HCT116 (cell line): ENCODE measurements around the gene DAND5. TPM values are rescaled to one million over a fixed set of nuclear protein-coding genes. Genes with fewer than 3 reads are reported as not detected.

Experiments
- ATAC-seq: fragments of 200-7000 bp; cut with Tn5 transposase; 2 replicates; pipeline ENCODE4 v1.9.1; 2020; ENCODE audit warnings: mild to moderate bottlenecking, moderate library complexity
- BruUV-seq: library from RNA; stranded (reverse); fragments of 400-500 nt; replicated peaks from 2 replicates; lab custom pipeline; 2021; lab: Mats Ljungman, UMichigan
- CTCF ChIA-PET: fragments of 300-600 bp; sonication (Branson Sonifier 250); formaldehyde crosslinking; loops from one replicate; lab custom pipeline; 2021; ENCODE audit warnings: antibody characterized with exemption; lab: Charles Lee
- POLR2A ChIA-PET: fragments of 300-600, 350-600 bp; sonication (Branson Sonifier 250); formaldehyde crosslinking; loops from one replicate; lab custom pipeline; 2021; ENCODE audit warnings: antibody characterized with exemption; lab: Charles Lee
- RAD21 ChIA-PET, 2 experiments: fragments of 300-600 bp; sonication (Branson Sonifier 250); formaldehyde crosslinking; loops; one replicate each; lab custom pipeline; 2023; ENCODE audit warnings: low total read pairs in 2 of 2; ENCODE audit not compliant: uncharacterized antibody in 2 of 2, unreplicated experiment in 2 of 2, low non-redundant PET in 1 of 2; lab: Charles Lee
- DNase-seq: peaks from one replicate; pipeline ENCODE4 v3.0.0-alpha.2; 2010; ENCODE audit warnings: low read depth, low spot score
- H2AFZ ChIP-seq: fragments of 200-600 bp; shearing (Covaris generic), sonication (generic); 2 replicates; pipeline ENCODE4 v1.6.1; 2017; ENCODE audit warnings: low read depth, mixed run types, mixed read lengths, antibody characterized with exemption, low read length; ENCODE audit not compliant: poor library complexity, severe bottlenecking
- H3K27ac ChIP-seq: 2 replicates; pipeline ENCODE4 v1.5.1; 2012; ENCODE audit warnings: low read depth, low read length
- H3K27me3 ChIP-seq: fragments of 200-600 bp; sonication (generic); 2 replicates; pipeline ENCODE4 v1.6.1; 2016; ENCODE audit warnings: mixed run types, low read length, mixed read lengths; ENCODE audit not compliant: insufficient read depth
- H3K36me3 ChIP-seq, 2 experiments: fragments of 200-500 bp in 1 of 2; fragments of 200-600 bp in 1 of 2; sonication (Bioruptor generic) in 1 of 2; sonication (generic) in 1 of 2; 2 replicates each; pipeline versions ENCODE4 v1.5.1 to v1.6.1; 2014 to 2016; ENCODE audit warnings: low read length in 2 of 2, inconsistent platforms in 1 of 2, mixed read lengths in 1 of 2, mixed run types in 1 of 2; ENCODE audit not compliant: insufficient read depth in 2 of 2, control insufficient read depth in 1 of 2
- H3K4me1 ChIP-seq, 2 experiments: fragments of 200-600 bp in 1 of 2; sonication (generic) in 1 of 2; 2 replicates each; pipeline versions ENCODE4 v1.5.1 to v1.6.1; 2012 to 2017; ENCODE audit warnings: low read length in 2 of 2, inconsistent platforms in 1 of 2, mild to moderate bottlenecking in 1 of 2, mixed read lengths in 1 of 2, mixed run types in 1 of 2, moderate library complexity in 1 of 2; ENCODE audit not compliant: insufficient read depth in 2 of 2, control insufficient read depth in 1 of 2
- H3K4me2 ChIP-seq: fragments of 200-600 bp; sonication (generic); 2 replicates; pipeline ENCODE4 v1.6.1; 2017; ENCODE audit warnings: mixed run types, low read length, mixed read lengths
- H3K4me3 ChIP-seq, 2 experiments: fragments of 200-600 bp in 1 of 2; sonication (generic) in 1 of 2; replicated peaks in 1 of 2; 2 replicates each; pipeline ENCODE4 v1.5.1; 2011 to 2016; ENCODE audit warnings: low read length in 2 of 2, control low read depth in 1 of 2, low read depth in 1 of 2, mild to moderate bottlenecking in 1 of 2, mixed read lengths in 1 of 2, mixed run types in 1 of 2
- H3K79me2 ChIP-seq: fragments of 200-600 bp; sonication (generic); 2 replicates; pipeline ENCODE4 v1.6.1; 2017; ENCODE audit warnings: mild to moderate bottlenecking, mixed run types, low read length, moderate library complexity, mixed read lengths; ENCODE audit not compliant: insufficient read depth
- H3K9ac ChIP-seq: fragments of 200-600 bp; sonication (generic); 2 replicates; pipeline ENCODE4 v1.6.1; 2016; ENCODE audit warnings: low read length, mixed read lengths
- H3K9me2 ChIP-seq: fragments of 200-600 bp; sonication (generic), shearing (Covaris generic); 2 replicates; pipeline ENCODE4 v1.6.1; 2017; ENCODE audit warnings: mixed run types, mild to moderate bottlenecking, moderate library complexity; ENCODE audit not compliant: insufficient read depth
- H3K9me3 ChIP-seq, 2 experiments: fragments of 200-500 bp in 1 of 2; fragments of 200-600 bp in 1 of 2; sonication (Bioruptor generic) in 1 of 2; sonication (generic) in 1 of 2; 2 replicates each; pipeline ENCODE4 v1.6.1; 2014 to 2017; ENCODE audit warnings: low read length in 2 of 2, mixed read lengths in 2 of 2, inconsistent platforms in 1 of 2, low read depth in 1 of 2, mild to moderate bottlenecking in 1 of 2, mixed run types in 1 of 2, moderate library complexity in 1 of 2; ENCODE audit not compliant: control insufficient read depth in 1 of 2, insufficient read depth in 1 of 2
- H4K20me1 ChIP-seq: fragments of 200-600 bp; sonication (generic), shearing (Covaris generic); 2 replicates; pipeline ENCODE4 v1.6.1; 2017; ENCODE audit warnings: mixed run types, mild to moderate bottlenecking, moderate library complexity; ENCODE audit not compliant: insufficient read depth
- EGR1 ChIP-seq: IDR thresholded peaks from 2 replicates; pipeline ENCODE4 v1.6.1; 2012; ENCODE audit warnings: low read depth
- EZH2 ChIP-seq: fragments of 200-600 bp; sonication (generic); IDR thresholded peaks from 2 replicates; pipeline ENCODE4 v1.6.1; 2017; ENCODE audit warnings: antibody characterized with exemption, mixed run types
- POLR2AphosphoS5 ChIP-seq: IDR thresholded peaks from 2 replicates; pipeline ENCODE4 v1.6.1; 2011; ENCODE audit warnings: mild to moderate bottlenecking, low read depth, low read length, moderate library complexity
- RAD21 ChIP-seq: IDR thresholded peaks from 2 replicates; pipeline ENCODE4 v1.6.1; 2012; ENCODE audit warnings: low read depth, mild to moderate bottlenecking
- TCF7L2 ChIP-seq: IDR thresholded peaks from 2 replicates; pipeline ENCODE4 v1.7.0; 2011; ENCODE audit warnings: borderline replicate concordance, inconsistent platforms; ENCODE audit not compliant: insufficient read depth, insufficient read length; ENCODE audit errors: extremely low read depth
- YY1 ChIP-seq: IDR thresholded peaks from 2 replicates; pipeline ENCODE4 v1.6.1; 2011; ENCODE audit warnings: low read length, low read depth, moderate library complexity, mild to moderate bottlenecking; ENCODE audit not compliant: insufficient replicate concordance; ENCODE audit errors: extremely low read depth
- ZFX ChIP-seq: fragments of 450-650 bp; IDR thresholded peaks from 2 replicates; pipeline ENCODE4 v1.6.1; 2017
- intact Hi-C: fragments of 100-400 bp; cut with micrococcal nuclease; formaldehyde crosslinking; loops from 2 replicates; pipeline ENCODE4 v1.10.0; 2022
- total RNA-seq: library from RNA; stranded (reverse); gene quantifications from one replicate; pipeline ENCODE4 v1.2.1, GENCODE V29; 2021; ENCODE audit not compliant: unreplicated experiment
- TF ChIP-seq, protein P1 (sequence below): IDR thresholded peaks from 2 replicates; pipeline ENCODE4 v1.6.1; 2012; ENCODE audit warnings: low read depth
- TF ChIP-seq, protein P2 (sequence below): IDR thresholded peaks from 2 replicates; pipeline ENCODE4 v1.6.1; 2012
- TF ChIP-seq, protein P3 (sequence below): IDR thresholded peaks from 2 replicates; pipeline ENCODE4 v1.6.1; 2011; ENCODE audit warnings: mild to moderate bottlenecking, low read length, moderate library complexity; ENCODE audit not compliant: insufficient replicate concordance; ENCODE audit errors: extremely low read depth

The DAND5 gene
- total RNA-seq, 1 experiment from 2014 or later: 0.25 TPM

DNA sequence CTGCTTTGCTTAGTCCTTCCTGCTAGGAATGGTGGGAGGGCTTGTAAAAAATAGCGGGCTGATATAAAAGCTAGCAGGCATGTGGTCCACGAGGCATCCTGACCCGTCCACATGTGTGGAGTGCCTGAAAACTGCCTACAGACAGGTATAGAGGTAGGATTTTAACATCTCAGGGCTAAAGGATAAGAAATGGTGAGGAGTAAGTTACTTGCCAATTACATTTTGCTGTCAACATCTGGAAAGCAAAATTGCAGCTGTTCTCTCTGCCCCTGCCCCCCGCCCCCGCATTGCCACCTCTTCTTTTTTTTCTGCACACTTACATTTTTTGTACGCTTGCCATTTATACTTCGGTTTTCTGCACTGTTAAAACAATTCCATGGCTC is 46.9 kb downstream of the DAND5 start (continued):
- TF ChIP-seq, protein P1, sequence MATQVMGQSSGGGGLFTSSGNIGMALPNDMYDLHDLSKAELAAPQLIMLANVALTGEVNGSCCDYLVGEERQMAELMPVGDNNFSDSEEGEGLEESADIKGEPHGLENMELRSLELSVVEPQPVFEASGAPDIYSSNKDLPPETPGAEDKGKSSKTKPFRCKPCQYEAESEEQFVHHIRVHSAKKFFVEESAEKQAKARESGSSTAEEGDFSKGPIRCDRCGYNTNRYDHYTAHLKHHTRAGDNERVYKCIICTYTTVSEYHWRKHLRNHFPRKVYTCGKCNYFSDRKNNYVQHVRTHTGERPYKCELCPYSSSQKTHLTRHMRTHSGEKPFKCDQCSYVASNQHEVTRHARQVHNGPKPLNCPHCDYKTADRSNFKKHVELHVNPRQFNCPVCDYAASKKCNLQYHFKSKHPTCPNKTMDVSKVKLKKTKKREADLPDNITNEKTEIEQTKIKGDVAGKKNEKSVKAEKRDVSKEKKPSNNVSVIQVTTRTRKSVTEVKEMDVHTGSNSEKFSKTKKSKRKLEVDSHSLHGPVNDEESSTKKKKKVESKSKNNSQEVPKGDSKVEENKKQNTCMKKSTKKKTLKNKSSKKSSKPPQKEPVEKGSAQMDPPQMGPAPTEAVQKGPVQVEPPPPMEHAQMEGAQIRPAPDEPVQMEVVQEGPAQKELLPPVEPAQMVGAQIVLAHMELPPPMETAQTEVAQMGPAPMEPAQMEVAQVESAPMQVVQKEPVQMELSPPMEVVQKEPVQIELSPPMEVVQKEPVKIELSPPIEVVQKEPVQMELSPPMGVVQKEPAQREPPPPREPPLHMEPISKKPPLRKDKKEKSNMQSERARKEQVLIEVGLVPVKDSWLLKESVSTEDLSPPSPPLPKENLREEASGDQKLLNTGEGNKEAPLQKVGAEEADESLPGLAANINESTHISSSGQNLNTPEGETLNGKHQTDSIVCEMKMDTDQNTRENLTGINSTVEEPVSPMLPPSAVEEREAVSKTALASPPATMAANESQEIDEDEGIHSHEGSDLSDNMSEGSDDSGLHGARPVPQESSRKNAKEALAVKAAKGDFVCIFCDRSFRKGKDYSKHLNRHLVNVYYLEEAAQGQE: no peak
- TF ChIP-seq, all 23 proteins: peak for 0

DNA sequence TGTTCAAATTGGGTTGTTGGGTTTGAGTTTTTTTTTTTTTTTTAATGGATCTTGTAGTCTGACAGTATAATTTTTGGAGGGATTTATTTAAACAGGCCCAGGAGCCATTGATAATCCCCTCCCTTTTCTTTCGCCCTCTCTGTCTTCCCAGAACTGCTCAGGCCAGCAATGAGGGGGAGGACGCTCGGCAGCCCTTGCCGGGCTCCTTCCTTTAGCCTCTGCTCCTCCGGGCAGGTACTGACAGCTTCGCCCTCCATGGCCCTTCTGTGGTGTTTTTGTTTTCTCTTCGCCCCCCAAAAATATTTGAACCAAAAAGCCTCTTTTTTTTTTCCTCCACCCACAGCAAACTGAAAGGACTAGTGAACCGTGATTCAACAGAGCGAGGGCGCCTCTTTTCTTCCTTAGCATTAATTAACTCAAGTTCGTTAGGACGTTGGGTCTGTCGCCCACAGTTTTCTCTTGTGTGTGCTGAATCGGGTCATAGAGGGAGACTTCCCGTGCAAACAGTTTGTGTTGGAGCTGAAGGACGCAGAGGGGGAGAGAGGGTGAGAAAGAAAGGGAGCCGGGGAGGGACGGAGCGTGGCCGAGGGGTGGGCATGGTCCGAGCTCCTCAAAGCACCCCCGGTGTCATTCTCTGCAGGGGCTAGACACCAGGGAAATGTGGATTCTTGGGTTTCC is 47.4 kb downstream of the DAND5 start:
- Histone ChIP-seq H3K4me3 (no peak overlapping the region), H3K9me3 (no peaks in the 10 kb centered on the region), H3K9me2 (no peaks in the 10 kb centered on the region), H3K27ac (no peak overlapping the region), H3K4me1 (peaks cover 16 to 23% of the 10 kb centered on the region in 2 experiments), H3K9ac (no peak overlapping the region), H3K4me2 (no peak overlapping the region), H2AFZ (no peak overlapping the region), H3K36me3 (no peaks in the 10 kb centered on the region), H3K79me2 (no peaks in the 10 kb centered on the region), H4K20me1 (no peaks in the 10 kb centered on the region; the same call in 1 of the 2 replicates), H3K27me3 (no peaks in the 10 kb centered on the region)
- CTCF ChIA-PET: interaction anchor here (2.3 kb wide), 1 partner anchor 17 kb away, joined by 10 read pairs; no protein-coding TSS in a partner anchor
- POLR2A ChIA-PET: no interaction called here
- no TSS peak for BruUV-seq
- TF ChIP-seq TCF7L2 (no peak), EGR1 (no peak), EZH2 (no peak), POLR2AphosphoS5 (no peak), RAD21 (no peak), YY1 (no peak), ZFX (no peak)
- TF ChIP-seq, protein P1: no peak
- TF ChIP-seq, protein P2, sequence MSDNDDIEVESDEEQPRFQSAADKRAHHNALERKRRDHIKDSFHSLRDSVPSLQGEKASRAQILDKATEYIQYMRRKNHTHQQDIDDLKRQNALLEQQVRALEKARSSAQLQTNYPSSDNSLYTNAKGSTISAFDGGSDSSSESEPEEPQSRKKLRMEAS: no peak
- TF ChIP-seq, protein P3, sequence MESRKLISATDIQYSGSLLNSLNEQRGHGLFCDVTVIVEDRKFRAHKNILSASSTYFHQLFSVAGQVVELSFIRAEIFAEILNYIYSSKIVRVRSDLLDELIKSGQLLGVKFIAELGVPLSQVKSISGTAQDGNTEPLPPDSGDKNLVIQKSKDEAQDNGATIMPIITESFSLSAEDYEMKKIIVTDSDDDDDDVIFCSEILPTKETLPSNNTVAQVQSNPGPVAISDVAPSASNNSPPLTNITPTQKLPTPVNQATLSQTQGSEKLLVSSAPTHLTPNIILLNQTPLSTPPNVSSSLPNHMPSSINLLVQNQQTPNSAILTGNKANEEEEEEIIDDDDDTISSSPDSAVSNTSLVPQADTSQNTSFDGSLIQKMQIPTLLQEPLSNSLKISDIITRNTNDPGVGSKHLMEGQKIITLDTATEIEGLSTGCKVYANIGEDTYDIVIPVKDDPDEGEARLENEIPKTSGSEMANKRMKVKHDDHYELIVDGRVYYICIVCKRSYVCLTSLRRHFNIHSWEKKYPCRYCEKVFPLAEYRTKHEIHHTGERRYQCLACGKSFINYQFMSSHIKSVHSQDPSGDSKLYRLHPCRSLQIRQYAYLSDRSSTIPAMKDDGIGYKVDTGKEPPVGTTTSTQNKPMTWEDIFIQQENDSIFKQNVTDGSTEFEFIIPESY: no peak
- DNase-seq: no peak
- intact Hi-C loops: no loop called here
- no peak for ATAC-seq
- RAD21 ChIA-PET: no interaction called here
